PC-9 (cell line): Measurements from ENCODE around the gene PHF3. TPM values are rescaled to one million over a fixed set of nuclear protein-coding genes. Genes with fewer than 3 reads are reported as not detected.

Experiments used
- BruUV-seq: library from RNA; stranded (reverse); fragments of 400-500 nt; replicated peaks from 2 replicates; lab custom pipeline; 2021; lab: Mats Ljungman, UMichigan
- CTCF ChIA-PET: fragments of 300-600 bp; sonication (Branson Sonifier 250); formaldehyde crosslinking; loops from one replicate; lab custom pipeline; 2022; ENCODE audit warnings: antibody characterized with exemption; lab: Charles Lee
- POLR2A ChIA-PET: fragments of 300-600 bp; sonication (Branson Sonifier 250); formaldehyde crosslinking; loops from one replicate; lab custom pipeline; 2022; ENCODE audit warnings: antibody characterized with exemption; ENCODE audit not compliant: unreplicated experiment; lab: Charles Lee
- DNase-seq, 2 experiments: peaks; one replicate each; pipeline versions ENCODE4 v3.0.0 to v3.0.0-alpha.2; 2015 to 2022; ENCODE audit warnings: mixed read lengths in 1 of 2
- H2AFZ ChIP-seq: fragments of 200-600 bp; sonication (generic); 2 replicates; pipeline ENCODE4 v1.8.1; 2017; ENCODE audit warnings: antibody characterized with exemption
- H3F3A ChIP-seq: fragments of 200-600 bp; sonication (generic); 2 replicates; pipeline ENCODE4 v1.8.1; 2017; ENCODE audit warnings: antibody characterized with exemption, mild to moderate bottlenecking, low read depth; ENCODE audit not compliant: insufficient read depth
- H3K27ac ChIP-seq: fragments of 200-600 bp; sonication (generic); 2 replicates; pipeline ENCODE4 v1.6.1; 2016; ENCODE audit warnings: mixed run types
- H3K27me3 ChIP-seq: fragments of 200-600 bp; sonication (generic); 2 replicates; pipeline ENCODE4 v1.6.1; 2016; ENCODE audit warnings: low read depth, mixed run types; ENCODE audit not compliant: insufficient read depth
- H3K36me3 ChIP-seq: fragments of 200-600 bp; sonication (generic); 2 replicates; pipeline ENCODE4 v1.6.1; 2016; ENCODE audit warnings: low read depth, mixed run types
- H3K4me1 ChIP-seq: fragments of 200-600 bp; sonication (generic); replicated peaks from 2 replicates; pipeline ENCODE4 v1.6.1; 2016; ENCODE audit warnings: mixed run types; ENCODE audit not compliant: insufficient read depth
- H3K4me2 ChIP-seq: fragments of 200-600 bp; sonication (generic); 2 replicates; pipeline ENCODE4 v1.6.1; 2017; ENCODE audit warnings: mixed run types
- H3K4me3 ChIP-seq: fragments of 200-600 bp; sonication (generic); 2 replicates; pipeline ENCODE4 v1.6.1; 2016; ENCODE audit warnings: mixed run types
- H3K79me2 ChIP-seq: fragments of 200-600 bp; sonication (generic); 2 replicates; pipeline ENCODE4 v1.6.1; 2017; ENCODE audit warnings: low read depth, mixed run types
- H3K9me2 ChIP-seq: fragments of 200-600 bp; sonication (generic); 2 replicates; pipeline ENCODE4 v1.8.1; 2017; ENCODE audit warnings: mild to moderate bottlenecking; ENCODE audit not compliant: insufficient read depth
- H3K9me3 ChIP-seq: fragments of 200-600 bp; sonication (generic); 2 replicates; pipeline ENCODE4 v1.8.1; 2016; ENCODE audit warnings: low read depth; ENCODE audit not compliant: insufficient read depth
- H4K20me1 ChIP-seq: fragments of 200-600 bp; sonication (generic); 2 replicates; pipeline ENCODE4 v1.8.1; 2017; ENCODE audit not compliant: insufficient read depth
- CTCF ChIP-seq: fragments of 200-600 bp; sonication (generic); conservative IDR thresholded peaks from 2 replicates; pipeline ENCODE4 v1.6.1; 2017; ENCODE audit warnings: mixed run types, antibody characterized with exemption, mild to moderate bottlenecking, moderate library complexity
- EZH2 ChIP-seq: fragments of 200-600 bp; sonication (generic); IDR thresholded peaks from 2 replicates; pipeline ENCODE4 v1.8.0; 2017; ENCODE audit warnings: antibody characterized with exemption, low read depth
- intact Hi-C: fragments of 100-400 bp; cut with micrococcal nuclease; formaldehyde crosslinking; loops from one replicate; pipeline ENCODE4 v1.10.0; 2022; ENCODE audit not compliant: unreplicated experiment
- total RNA-seq: library from RNA; stranded (reverse); gene quantifications from 2 replicates; pipeline ENCODE4 v1.2.3, GENCODE V29; 2021

PHF3 gene
- total RNA-seq, 1 experiment from 2014 or later = 67.1 TPM

DNA sequence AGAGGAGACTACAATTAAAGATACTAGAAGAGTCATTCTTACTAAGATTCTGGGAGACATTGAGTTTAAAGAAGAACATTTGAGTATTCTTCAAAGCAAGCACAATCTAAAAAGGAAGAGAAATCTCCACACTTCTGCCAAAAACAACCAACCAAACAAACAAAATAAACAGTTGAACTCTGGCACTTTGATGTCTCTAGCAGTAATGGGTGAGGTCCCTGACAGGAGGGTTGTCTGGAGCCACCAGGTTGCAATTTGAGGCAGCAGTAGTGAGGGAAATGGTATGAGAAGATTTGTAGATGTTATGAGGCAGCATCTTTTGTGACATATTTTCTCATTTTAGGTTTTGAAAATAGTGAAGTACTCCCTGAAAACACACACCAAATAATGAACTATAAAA, 108.1 kb downstream of the PHF3 start:
- H3K4me3 ChIP-seq = no peak overlapping the region
- ChIA-PET POLR2A (no interaction called here), CTCF (no interaction called here)
- H3K36me3 ChIP-seq = no peaks in the 10 kb centered on the region
- H4K20me1 ChIP-seq = no peaks in the 10 kb centered on the region
- DNase-seq = no peak
- no TSS peak for BruUV-seq
- H3F3A ChIP-seq = peaks cover 15% of the 10 kb centered on the region
- H3K79me2 ChIP-seq = no peaks in the 10 kb centered on the region
- no peak overlapping the region for H3K27ac ChIP-seq
- no peak overlapping the region for H3K4me2 ChIP-seq
- no peak overlapping the region for H2AFZ ChIP-seq
- intact Hi-C loops = no loop called here
- H3K9me2 ChIP-seq = no peaks in the 10 kb centered on the region
- no peaks in the 10 kb centered on the region for H3K27me3 ChIP-seq
- H3K4me1 ChIP-seq = peaks cover 27% of the 10 kb centered on the region
- TF ChIP-seq EZH2 = no peak
- no peak for TF ChIP-seq CTCF
- H3K9me3 ChIP-seq = no peaks in the 10 kb centered on the region

GRCh38 chr6:63744810-63745209, 109.2 kb downstream of the PHF3 start:
- Histone ChIP-seq H3K4me1 (peaks cover 27% of the 10 kb centered on the region), H2AFZ (no peak overlapping the region), H3K4me3 (no peak overlapping the region), H3K4me2 (no peak overlapping the region), H3K79me2 (no peaks in the 10 kb centered on the region), H3K9me2 (no peaks in the 10 kb centered on the region), H3K27me3 (no peaks in the 10 kb centered on the region), H3K9me3 (no peaks in the 10 kb centered on the region), H3K36me3 (no peaks in the 10 kb centered on the region), H3K27ac (no peak overlapping the region), H4K20me1 (no peaks in the 10 kb centered on the region), H3F3A (peaks cover 14% of the 10 kb centered on the region)
- no peak for DNase-seq
- CTCF ChIA-PET = no interaction called here
- no TSS peak for BruUV-seq
- POLR2A ChIA-PET = no interaction called here
- TF ChIP-seq EZH2 (no peak), CTCF (no peak)
- intact Hi-C loops = no loop called here

GRCh38 chr6:63745784-63746183, 110.2 kb downstream of the PHF3 start:
- Histone ChIP-seq H3K27me3 (no peaks in the 10 kb centered on the region), H3K9me3 (no peaks in the 10 kb centered on the region), H3K27ac (no peak overlapping the region), H4K20me1 (no peaks in the 10 kb centered on the region), H3K4me3 (no peak overlapping the region), H3K79me2 (no peaks in the 10 kb centered on the region), H3K36me3 (no peaks in the 10 kb centered on the region), H3K4me1 (peaks cover 18% of the 10 kb centered on the region), H3F3A (peaks cover 5% of the 10 kb centered on the region; the same call in 1 of the 2 replicates), H3K4me2 (no peak overlapping the region), H2AFZ (no peak overlapping the region), H3K9me2 (no peaks in the 10 kb centered on the region)
- ChIA-PET CTCF (no interaction called here), POLR2A (no interaction called here)
- no TSS peak for BruUV-seq
- intact Hi-C loops = no loop called here
- DNase-seq = no peak
- TF ChIP-seq EZH2 = no peak
- no peak for TF ChIP-seq CTCF
